ENCODE data around the gene INAFM1.
"Not testable (repeated sequence)": the region's sequence is repeated elsewhere in the genome, so short reads cannot be mapped to it uniquely, and the experiment has no call there.

INAFM1 gene

GRCh38 chr19:47268028-47268427 is 6.7 kb upstream of the INAFM1 start:
- no peak for DNase-seq

- no peak for DNase-seq
Observed at GRCh38 chr19:47269596-47269995, 5.1 kb upstream of the INAFM1 start.

DNA sequence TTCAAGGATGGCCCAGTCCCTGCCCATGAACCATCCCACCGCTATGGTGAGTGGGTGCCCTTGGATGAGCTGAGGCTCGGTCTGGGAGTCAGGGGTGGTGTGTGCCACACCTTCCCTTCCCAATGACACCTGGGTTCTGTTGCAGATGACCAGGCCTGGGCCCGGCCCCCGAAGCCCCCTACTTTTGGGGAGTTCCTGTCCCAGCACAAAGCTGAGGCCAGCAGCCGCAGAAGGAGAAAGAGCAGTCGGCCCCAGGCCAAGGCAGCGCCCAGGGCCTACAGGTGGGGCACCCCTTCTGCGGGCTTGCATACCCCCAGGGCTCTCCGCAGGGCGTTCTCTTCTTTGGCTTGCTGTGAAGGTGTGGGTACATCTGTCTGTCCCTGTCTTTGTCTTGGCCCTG is 4.3 kb upstream of the INAFM1 start:
- no peak for DNase-seq

GRCh38 chr19:47271949-47272348 is 2.7 kb upstream of the INAFM1 start:
- no peak for DNase-seq

GRCh38 chr19:47272448-47273312 is 2.0 kb upstream of the INAFM1 start:
- no peak for DNase-seq

DNA sequence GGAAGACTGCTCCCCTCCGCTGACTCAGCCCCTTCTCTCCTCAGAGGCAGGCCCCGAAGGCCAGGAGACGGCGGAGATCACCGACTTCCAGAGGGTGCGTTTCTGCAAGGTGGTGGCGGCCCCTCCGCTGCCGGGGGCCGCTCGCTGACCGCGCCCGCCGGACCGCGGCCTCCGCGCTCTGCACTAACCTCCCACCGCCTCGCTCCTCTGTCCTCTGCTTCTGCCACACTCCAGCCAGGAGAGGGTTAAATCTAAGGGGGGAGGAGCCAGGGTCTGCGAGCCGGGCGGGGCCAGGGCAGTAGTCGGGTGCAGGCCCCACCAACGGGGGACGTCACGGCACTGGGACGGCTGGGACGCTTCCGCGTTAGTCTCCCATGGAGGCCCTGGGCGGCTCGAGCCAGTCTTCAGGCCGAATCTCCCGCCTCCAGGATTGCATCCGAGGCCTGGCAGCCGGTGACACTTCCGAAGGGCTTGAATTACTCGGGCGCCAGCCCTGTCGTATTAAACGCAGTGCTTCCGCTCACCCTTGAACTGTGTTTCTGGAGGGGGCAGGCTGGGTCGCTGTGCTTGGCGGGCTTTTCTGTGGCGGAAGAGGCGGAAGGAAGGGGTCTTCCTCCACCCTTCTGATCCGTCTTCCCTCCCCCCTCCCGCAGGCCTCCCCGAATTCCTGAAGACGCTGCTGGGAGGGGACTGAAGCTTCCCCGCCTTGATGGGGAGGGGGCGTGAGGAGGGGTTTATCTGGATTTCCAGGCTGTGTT is 1.2 kb upstream of the INAFM1 start:
- peak; percentile 94 to 95 for DNase-seq

GRCh38 chr19:47274891-47275761 is 441 bp downstream of the INAFM1 start:
- DNase-seq = peak in 1 of 2 donors; percentile 59

GRCh38 chr19:47275791-47276461 is 1.2 kb downstream of the INAFM1 start:
- DNase-seq = no peak

DNA sequence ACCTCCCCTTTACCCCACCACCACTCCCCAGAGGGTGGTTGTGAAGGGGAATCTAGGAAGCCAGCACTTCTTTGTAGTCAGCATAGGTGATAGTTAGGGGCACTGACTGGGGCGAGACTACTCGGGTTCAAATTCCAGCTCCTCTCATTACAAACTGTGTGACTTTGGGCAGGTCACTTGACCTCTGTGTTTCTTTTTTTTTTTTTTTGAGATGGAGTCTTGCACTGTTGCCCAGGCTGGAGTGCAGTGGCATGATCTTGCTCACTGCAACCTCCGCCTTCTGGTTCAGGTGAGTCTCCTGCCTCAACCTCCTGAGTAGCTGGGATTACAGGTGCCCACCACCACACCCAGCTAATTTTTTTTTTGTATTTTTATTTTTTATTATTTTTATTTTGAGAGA is 1.8 kb downstream of the INAFM1 start:
- DNase-seq = not testable (repeated sequence)

DNA sequence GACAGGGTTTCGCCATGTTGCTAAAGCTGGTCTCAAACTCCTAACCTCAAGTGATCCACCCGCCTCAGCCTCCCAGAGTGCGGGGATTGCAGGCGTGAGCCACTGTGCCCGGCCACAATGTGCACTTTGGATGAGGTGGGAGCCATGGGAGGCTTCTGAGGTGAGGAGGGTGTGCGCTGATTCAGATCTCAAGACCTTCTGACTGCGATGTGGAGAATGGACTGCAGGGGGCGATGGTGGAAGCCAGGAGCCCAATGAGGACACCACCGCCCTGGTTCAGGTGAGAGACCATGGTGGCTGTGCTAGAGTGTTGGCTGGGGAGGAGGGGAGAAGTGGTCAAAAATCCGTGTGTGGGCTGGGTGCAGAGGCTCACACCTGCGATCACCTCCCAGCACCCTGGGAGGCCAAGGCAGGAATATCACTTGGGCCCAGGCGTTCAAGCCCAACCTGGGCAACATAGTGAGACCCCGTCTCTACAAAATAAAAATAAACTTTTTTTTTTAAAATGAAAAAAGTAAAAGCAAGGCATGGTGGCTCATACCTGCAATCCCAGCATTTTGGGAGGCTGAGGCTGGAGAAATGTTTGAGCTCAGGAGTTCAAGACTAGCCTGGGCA is 5.6 kb downstream of the INAFM1 start:
- peak; percentile 35 to 47 for DNase-seq

- no peak for DNase-seq
Observed at GRCh38 chr19:47283405-47284059, 8.8 kb downstream of the INAFM1 start.

GRCh38 chr19:47284324-47284899 is 9.7 kb downstream of the INAFM1 start:
- DNase-seq = peak; percentile 72 to 74

GRCh38 chr19:47296036-47296435 is 21.4 kb downstream of the INAFM1 start:
- DNase-seq = peak; percentile 86 to 89

DNA sequence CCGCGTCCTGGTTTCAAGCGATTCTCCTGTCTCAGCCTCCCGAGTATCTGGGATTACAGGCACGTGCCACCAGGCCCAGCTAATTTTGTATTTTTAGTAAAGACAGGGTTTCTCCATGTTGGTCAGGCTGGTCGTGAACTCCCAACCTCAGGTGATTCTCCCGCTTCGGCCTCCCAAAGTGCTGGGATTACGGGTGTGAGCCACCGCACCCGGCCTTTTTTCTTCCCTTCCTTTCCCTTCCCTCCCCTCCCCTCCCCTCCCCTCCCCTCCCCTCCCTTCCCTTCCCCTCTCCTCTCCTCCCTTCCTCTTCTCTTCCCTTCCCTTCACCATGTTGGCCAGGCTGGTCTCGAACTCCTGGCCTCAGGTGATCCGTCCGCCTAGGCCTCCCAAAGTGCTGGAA is 26.2 kb downstream of the INAFM1 start:
- not testable (repeated sequence) for DNase-seq

DNA sequence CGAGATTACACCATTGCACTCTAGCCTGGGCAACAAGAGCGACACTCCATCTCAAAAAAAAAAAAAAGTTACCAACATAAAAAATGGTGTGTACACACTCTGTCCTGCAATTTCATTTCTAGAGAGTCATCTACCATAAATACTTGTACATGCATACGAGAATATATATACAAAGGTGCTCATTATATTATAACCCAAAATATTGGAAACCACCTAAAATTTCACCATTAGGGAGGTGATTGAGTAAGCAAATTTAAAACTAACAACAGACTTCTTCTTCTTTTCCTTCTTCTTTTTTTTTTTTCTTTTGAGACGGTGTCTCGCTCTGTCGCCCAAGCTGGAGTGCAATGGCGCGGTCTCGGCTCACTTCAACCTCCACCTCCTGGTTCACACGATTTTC is 27.6 kb downstream of the INAFM1 start:
- peak in 1 of 2 donors; percentile 58 for DNase-seq

- DNase-seq = peak in 1 of 2 donors; percentile 7
Observed at GRCh38 chr19:47303966-47304365, 29.3 kb downstream of the INAFM1 start.

DNA sequence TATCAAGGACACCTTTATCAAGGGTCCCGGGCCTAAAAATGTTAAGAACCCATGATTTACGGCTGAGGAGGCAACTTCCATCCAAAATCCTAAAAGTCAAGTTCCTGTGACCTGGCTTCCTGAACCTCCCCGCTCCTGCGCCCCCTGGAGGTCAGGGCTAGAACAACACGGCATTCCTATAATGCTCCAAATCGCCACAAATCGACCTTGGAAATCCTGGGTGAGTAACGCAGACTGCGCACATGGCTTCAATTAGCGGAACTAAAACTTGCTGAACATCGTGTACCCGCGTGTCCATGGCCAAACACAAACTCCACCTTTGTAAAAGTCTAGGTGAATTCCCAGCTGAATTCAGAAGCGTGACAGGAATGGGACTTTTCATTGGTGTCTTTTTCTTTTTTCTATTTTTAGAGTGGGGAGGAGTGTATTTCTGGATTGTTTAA is 30.6 kb downstream of the INAFM1 start:
- DNase-seq = peak; percentile 61 to 75

DNA sequence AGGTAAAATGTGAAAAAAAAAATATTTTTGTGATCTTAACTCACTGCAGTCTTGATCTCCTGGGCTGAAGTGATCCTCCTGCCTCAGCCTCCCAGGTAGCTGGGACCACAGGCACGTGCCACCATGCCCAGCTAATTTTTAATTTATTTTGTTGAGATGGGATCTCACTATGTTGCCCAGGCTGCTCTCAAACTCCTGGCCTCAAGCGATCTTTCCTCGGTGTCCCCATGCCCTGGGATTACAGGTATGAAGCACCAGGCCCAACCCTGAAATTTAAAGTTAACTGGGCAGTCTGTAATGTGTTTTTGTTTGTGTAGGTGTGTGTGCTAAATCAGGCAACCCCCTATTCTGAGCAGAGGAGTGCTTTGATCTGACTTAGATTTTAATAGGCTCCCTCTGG is 31.6 kb downstream of the INAFM1 start:
- DNase-seq = no peak

- no peak for DNase-seq
Observed at GRCh38 chr19:47309038-47309437, 34.4 kb downstream of the INAFM1 start.

- peak; percentile 84 for DNase-seq
Observed at GRCh38 chr19:47309608-47310007, 34.9 kb downstream of the INAFM1 start, which contains the start of gene C5AR1. Gene C5AR1, plus strand, starts transcription at chr19:47309861. Its CDS starts 35 bp downstream, at chr19:47309896.

- DNase-seq = no peak
Observed at GRCh38 chr19:47310323-47310722, 35.6 kb downstream of the INAFM1 start.

Measured in inflammatory macrophage (primary cell).